Naive thymus-derived CD4-positive, alpha-beta T cell (primary cell): Measurements from ENCODE around the gene TMEM41B. TPM values are rescaled to one million over a fixed set of nuclear protein-coding genes. Genes with fewer than 3 reads are reported as not detected.
"Not testable (repeated sequence)": the region's sequence is repeated elsewhere in the genome, so short reads cannot be mapped to it uniquely, and the experiment has no call there.

Experiments used
- ATAC-seq: fragments of 150-1000 bp; cut with Tn5 transposase; 2 replicates; pipeline ENCODE4 v1.10.0; 2021; ENCODE audit warnings: mild to moderate bottlenecking, moderate library complexity
- CTCF ChIA-PET: fragments of 350-600 bp; sonication (Branson Sonifier 250); formaldehyde crosslinking; loops from one replicate; lab custom pipeline; 2021; ENCODE audit warnings: antibody characterized with exemption; lab: Charles Lee
- POLR2A ChIA-PET: fragments of 350-600 bp; sonication (Branson Sonifier 250); formaldehyde crosslinking; loops from one replicate; lab custom pipeline; 2021; ENCODE audit warnings: antibody characterized with exemption, inconsistent platforms; lab: Charles Lee
- DNase-seq, 9 donors: peaks; one replicate each; pipeline versions ENCODE4 v3.0.0 to v3.0.0-alpha.2; 2020 to 2022; ENCODE audit warnings: mixed read lengths in 1 of 9
- H3K27ac ChIP-seq: one replicate; pipeline ENCODE4 v1.7.0; 2013; ENCODE audit warnings: mild to moderate bottlenecking, low read depth, low read length, moderate library complexity
- H3K27me3 ChIP-seq, 2 donors: one replicate each; pipeline ENCODE4 v1.7.0; 2013; ENCODE audit warnings: low read length in 2 of 2, mild to moderate bottlenecking in 2 of 2, moderate library complexity in 2 of 2; ENCODE audit not compliant: control insufficient read depth in 2 of 2, insufficient read depth in 2 of 2
- H3K36me3 ChIP-seq, 3 experiments: 1 replicate in 2 of 3; 2 replicates in 1 of 3; pipeline ENCODE4 v1.7.0; 2013; ENCODE audit warnings: low read length in 3 of 3, mild to moderate bottlenecking in 3 of 3, moderate library complexity in 1 of 3; ENCODE audit not compliant: insufficient read depth in 3 of 3, control insufficient read depth in 2 of 3
- H3K4me1 ChIP-seq, 2 donors: one replicate each; pipeline ENCODE4 v1.7.0; 2013; ENCODE audit warnings: low read length in 2 of 2, mild to moderate bottlenecking in 2 of 2, moderate library complexity in 1 of 2; ENCODE audit not compliant: control insufficient read depth in 2 of 2, insufficient read depth in 2 of 2
- H3K4me3 ChIP-seq: 2 replicates; pipeline ENCODE4 v1.7.0; 2013; ENCODE audit warnings: mild to moderate bottlenecking, low read length
- H3K9me3 ChIP-seq, 3 experiments: 1 replicate in 2 of 3; 2 replicates in 1 of 3; pipeline ENCODE4 v1.7.0; 2013; ENCODE audit warnings: low read length in 3 of 3; ENCODE audit not compliant: control insufficient read depth in 2 of 3
- H3K27ac Mint-ChIP-seq, 9 donors: one replicate each; pipeline ENCODE4 v1.8.0; 2020 to 2022; ENCODE audit warnings: mixed read lengths in 9 of 9, mild to moderate bottlenecking in 8 of 9, moderate library complexity in 5 of 9, inconsistent platforms in 2 of 9
- H3K27me3 Mint-ChIP-seq, 5 donors: one replicate each; pipeline ENCODE4 v1.8.0; 2021 to 2022; ENCODE audit warnings: mixed read lengths in 5 of 5, mild to moderate bottlenecking in 1 of 5
- H3K36me3 Mint-ChIP-seq, 5 donors: one replicate each; pipeline ENCODE4 v1.8.0; 2020 to 2022; ENCODE audit warnings: mixed read lengths in 5 of 5, mild to moderate bottlenecking in 3 of 5, inconsistent platforms in 1 of 5
- H3K4me1 Mint-ChIP-seq, 7 donors: one replicate each; pipeline ENCODE4 v1.8.0; 2020 to 2022; ENCODE audit warnings: mixed read lengths in 7 of 7, mild to moderate bottlenecking in 3 of 7, inconsistent platforms in 1 of 7
- H3K4me3 Mint-ChIP-seq, 10 donors: one replicate each; pipeline ENCODE4 v1.8.0; 2020 to 2022; ENCODE audit warnings: mild to moderate bottlenecking in 10 of 10, mixed read lengths in 10 of 10, moderate library complexity in 6 of 10, inconsistent platforms in 2 of 10
- H3K9me3 Mint-ChIP-seq, 11 donors: one replicate each; pipeline ENCODE4 v1.8.0; 2020 to 2022; ENCODE audit warnings: mixed read lengths in 11 of 11, mild to moderate bottlenecking in 4 of 11, inconsistent platforms in 1 of 11, moderate library complexity in 1 of 11
- intact Hi-C, 2 donors: fragments of 100-400 bp; cut with micrococcal nuclease; formaldehyde crosslinking; loops; one replicate each; pipeline ENCODE4 v1.15.1; 2023
- polyA plus RNA-seq, 2 donors: library from polyadenylated mRNA; unstranded; fragments of 300-500 nt; fragmentation: Illumina TruSeq; gene quantifications; one replicate each; pipeline ENCODE4 v1.2.3, GENCODE V29; 2021
- total RNA-seq, 6 experiments: library from RNA in 5 of 6; stranded (reverse) in 5 of 6; gene quantifications; 1 replicate in 5 of 6; 2 replicates in 1 of 6; pipeline ENCODE4 v1.2.3 and lab custom pipeline; 2021 to 2026

Gene TMEM41B
- total RNA-seq (10 to 100 TPM; 33.9 to 73.7 (median 49.0) TPM), polyA plus RNA-seq (10 to 100 TPM; 10.5 to 11.9 TPM), total RNA-seq (lab: John Stamatoyannopoulos, UW) (26.1 reads per million, percentile 56 among the genes with 10 or more reads in this experiment)

- H3K27me3 Mint-ChIP-seq, result peaks cover 6 to 29% (median 11%) of the 10 kb centered on the region in 5 donors
- H3K4me1 Mint-ChIP-seq, result peaks cover 19 to 49% (median 43%) of the 10 kb centered on the region in 7 donors
- intact Hi-C loops, result loop anchor here (1.0 to 10.0 kb wide), 14 partner anchors 18 to 1226 kb away; partner anchors contain the start of genes IPO7 (in 2 of the 2), RPL27A (in 2 of the 2), TMEM9B (in 2 of the 2) and TRIM66 (in 2 of the 2)
- peak; percentile 98 for ATAC-seq
- H3K9me3 Mint-ChIP-seq, result no peaks in the 10 kb centered on the region
- POLR2A ChIA-PET, result interaction anchor here (0.8 to 4.7 kb wide), 23 partner anchors 11 to 632 kb away, joined by 3 to 38 read pairs (median 5); partner anchors contain the start of genes DENND5A, IPO7, RPL27A and TRIM66
- H3K4me1 ChIP-seq, result peaks cover 16 to 23% of the 10 kb centered on the region in 2 donors
- DNase-seq, result peak; percentile 98 to 100 (median 98)
- H3K4me3 ChIP-seq, result peak within 1 kb of the TSS; percentile 90
- peak within 1 kb of the TSS; percentile 96 to 99 (median 98) for H3K27ac Mint-ChIP-seq
- H3K9me3 ChIP-seq, result no peaks in the 10 kb centered on the region
- H3K36me3 ChIP-seq, result peaks cover 0 to 5% (median 0%) of the 10 kb centered on the region in 3 experiments
- H3K36me3 Mint-ChIP-seq, result peaks cover 4 to 22% (median 4%) of the 10 kb centered on the region in 5 donors
- H3K4me3 Mint-ChIP-seq, result peak within 1 kb of the TSS; percentile 97 to 100 (median 99)
- CTCF ChIA-PET, result interaction anchor here (0.6 to 0.9 kb wide), 2 partner anchors 22 to 190 kb away, joined by 3 read pairs; no protein-coding TSS in a partner anchor
- no peaks in the 10 kb centered on the region for H3K27me3 ChIP-seq
- H3K27ac ChIP-seq, result peak within 1 kb of the TSS; percentile 88
Observed at GRCh38 chr11:9314291-9315077, at the start of gene TMEM41B. Gene TMEM41B, minus strand, starts transcription at chr11:9314593. Its CDS starts 152 bp downstream, at chr11:9314441.

- Histone ChIP-seq H3K4me1 (peaks cover 2 to 5% of the 10 kb centered on the region in 2 donors), H3K36me3 (no peaks in the 10 kb centered on the region), H3K9me3 (no peaks in the 10 kb centered on the region), H3K27me3 (no peaks in the 10 kb centered on the region), H3K27ac (peak overlapping the region; percentile 12), H3K4me3 (no peak overlapping the region)
- intact Hi-C loops, result loop anchor here in 1 of 2 donors (5.0 kb wide), 1 partner anchor 100 kb away; no protein-coding TSS in a partner anchor
- Mint-ChIP-seq H3K9me3 (peaks cover 0 to 1% (median 0%) of the 10 kb centered on the region in 11 donors), H3K4me1 (peaks cover 0 to 30% (median 14%) of the 10 kb centered on the region in 7 donors), H3K27me3 (peaks cover 0 to 2% (median 0%) of the 10 kb centered on the region in 5 donors), H3K36me3 (no peaks in the 10 kb centered on the region), H3K4me3 (peak overlapping the region in 1 of 10 donors; percentile 78), H3K27ac (peak overlapping the region in 6 of 9 donors; percentile 4 to 82 (median 32))
- DNase-seq (no peak), ATAC-seq (no peak)
- ChIA-PET POLR2A (interaction anchor here (1.1 to 3.8 kb wide), 3 partner anchors 11 to 98 kb away, joined by 3 to 38 read pairs (median 5); partner anchors contain the start of genes TMEM41B and ZNF143), CTCF (no interaction called here)
Observed at GRCh38 chr11:9362393-9362863, 48.0 kb upstream of the TMEM41B start.

GRCh38 chr11:9360862-9361622, 46.6 kb upstream of the TMEM41B start:
- ATAC-seq, H3K27me3 ChIP-seq, H3K36me3 Mint-ChIP-seq, DNase-seq, H3K27me3 Mint-ChIP-seq, H3K9me3 ChIP-seq, H3K27ac ChIP-seq, CTCF ChIA-PET, H3K4me3 Mint-ChIP-seq, H3K36me3 ChIP-seq, H3K4me3 ChIP-seq, H3K9me3 Mint-ChIP-seq, POLR2A ChIA-PET, H3K4me1 ChIP-seq: not testable (repeated sequence)
- intact Hi-C loops, result loop anchor here in 1 of 2 donors (5.0 kb wide), 1 partner anchor 99 kb away; no protein-coding TSS in a partner anchor
- H3K4me1 Mint-ChIP-seq, result peaks cover 0 to 30% (median 14%) of the 10 kb centered on the region in 7 donors
- H3K27ac Mint-ChIP-seq, result peak overlapping the region in 1 of 9 donors; percentile 17

- peaks cover 0 to 4% (median 0%) of the 10 kb centered on the region in 7 donors for H3K4me1 Mint-ChIP-seq
- no peak for ATAC-seq
- ChIA-PET CTCF (no interaction called here), POLR2A (interaction anchor here (1.0 kb wide), 1 partner anchor 42 kb away, joined by 3 read pairs; no protein-coding TSS in a partner anchor)
- Histone ChIP-seq H3K9me3 (no peaks in the 10 kb centered on the region), H3K27me3 (no peaks in the 10 kb centered on the region), H3K4me1 (no peaks in the 10 kb centered on the region), H3K36me3 (no peaks in the 10 kb centered on the region), H3K27ac (no peak overlapping the region), H3K4me3 (no peak overlapping the region)
- peaks cover 0 to 1% (median 0%) of the 10 kb centered on the region in 11 donors for H3K9me3 Mint-ChIP-seq
- H3K27ac Mint-ChIP-seq, result no peak overlapping the region
- H3K4me3 Mint-ChIP-seq, result no peak overlapping the region
- DNase-seq, result no peak
- H3K36me3 Mint-ChIP-seq, result no peaks in the 10 kb centered on the region
- peaks cover 0 to 7% (median 0%) of the 10 kb centered on the region in 5 donors for H3K27me3 Mint-ChIP-seq
- intact Hi-C loops, result no loop called here
Observed at GRCh38 chr11:9357041-9357440, 42.6 kb upstream of the TMEM41B start.

GRCh38 chr11:9351321-9351881, 37.0 kb upstream of the TMEM41B start:
- Histone ChIP-seq H3K36me3 (no peaks in the 10 kb centered on the region), H3K4me1 (peaks cover 0 to 10% of the 10 kb centered on the region in 2 donors), H3K9me3 (no peaks in the 10 kb centered on the region), H3K27ac (no peak overlapping the region), H3K4me3 (no peak overlapping the region), H3K27me3 (no peaks in the 10 kb centered on the region)
- Mint-ChIP-seq H3K27ac (no peak overlapping the region), H3K27me3 (peaks cover 0 to 19% (median 0%) of the 10 kb centered on the region in 5 donors), H3K4me1 (peaks cover 11 to 21% (median 18%) of the 10 kb centered on the region in 7 donors), H3K36me3 (no peaks in the 10 kb centered on the region), H3K9me3 (peaks cover 0 to 6% (median 0%) of the 10 kb centered on the region in 11 donors), H3K4me3 (no peak overlapping the region)
- CTCF ChIA-PET, result interaction anchor here (0.6 kb wide), 1 partner anchor 1485 kb away, joined by 4 read pairs; no protein-coding TSS in a partner anchor
- POLR2A ChIA-PET, result no interaction called here
- ATAC-seq, result no peak
- no peak for DNase-seq
- intact Hi-C loops, result no loop called here
